Stimulated activated CD8-positive, alpha-beta memory T cell treated with anti-CD3 and anti-CD28 coated beads, Interleukin-12 subunit alpha, Interleukin-12 subunit beta, amount 100 ng/mL, for 1 hour (primary cell): ENCODE measurements around the gene DMAC1.

ENCODE experiments used
- DNase-seq: peaks from one replicate; pipeline ENCODE4 v3.0.0-alpha.2; 2020; ENCODE audit warnings: low read depth

The DMAC1 gene

DNA sequence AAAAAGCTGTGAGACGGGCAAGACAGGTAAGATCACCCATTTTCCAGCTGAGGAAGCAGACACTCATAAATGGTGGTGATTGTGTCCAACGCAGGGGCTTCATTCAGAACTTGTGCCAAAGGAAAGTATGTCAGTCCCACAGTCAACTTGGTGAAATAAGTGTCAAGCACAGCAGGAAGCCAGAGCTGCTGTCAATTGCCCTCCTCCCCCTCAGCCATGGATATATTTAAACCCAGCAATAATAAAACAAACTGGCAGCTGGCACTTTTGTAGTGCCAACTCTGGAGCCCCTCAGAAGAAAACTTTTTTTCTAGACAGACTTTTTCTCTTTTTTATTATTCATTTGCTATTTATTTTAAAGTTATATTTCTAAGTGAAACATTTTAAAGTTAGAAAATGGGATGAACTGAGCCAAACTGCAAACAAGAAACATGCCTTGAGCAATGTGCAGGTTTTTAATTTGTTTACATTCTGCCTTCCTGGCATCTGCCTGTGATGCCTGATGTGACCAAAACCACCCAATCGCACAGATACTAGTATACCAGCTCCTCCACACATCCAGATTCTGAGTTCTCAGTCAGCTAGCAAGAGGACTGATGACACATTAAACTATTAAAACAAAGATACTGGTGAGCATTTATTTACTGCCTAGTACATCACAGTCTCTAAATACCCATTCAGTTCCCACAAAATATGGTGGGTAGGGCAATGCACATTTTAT, 17.0 kb downstream of the DMAC1 start:
- no peak for DNase-seq

DNA sequence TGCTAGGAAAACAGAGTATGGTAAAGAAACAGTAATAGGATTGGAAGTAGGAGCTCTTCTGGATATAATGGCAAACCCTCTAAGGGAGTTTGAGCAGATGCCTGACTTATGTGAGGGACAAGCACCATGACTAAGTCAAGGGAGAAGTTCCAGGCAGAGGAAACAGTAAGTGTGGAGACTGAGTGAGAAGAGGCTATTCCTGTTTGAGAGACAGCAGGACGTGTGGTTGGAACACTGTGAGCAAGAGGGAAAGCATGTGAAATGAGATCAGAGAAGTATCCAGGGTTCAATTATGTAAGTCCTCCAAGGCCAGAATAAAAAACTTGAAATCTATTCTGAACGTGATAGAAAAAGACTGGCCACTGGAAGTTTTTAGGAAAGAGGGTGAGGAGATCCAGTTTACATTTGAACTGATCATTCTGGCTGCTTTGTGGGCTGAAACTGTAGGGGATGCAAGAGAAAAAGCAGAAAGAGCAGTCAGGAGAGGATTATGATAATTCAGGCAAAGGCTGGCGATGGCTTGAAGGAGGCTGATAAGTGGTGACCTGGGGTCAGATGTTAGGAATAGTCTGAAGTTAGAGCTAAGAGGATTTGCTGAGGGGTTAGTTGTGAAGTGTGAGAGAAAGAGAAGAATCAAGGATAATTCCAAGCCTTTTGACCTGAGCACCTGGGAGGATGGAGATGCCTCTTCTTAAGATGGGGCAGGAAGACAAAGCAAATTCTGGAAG, 19.2 kb downstream of the DMAC1 start:
- no peak for DNase-seq

DNA sequence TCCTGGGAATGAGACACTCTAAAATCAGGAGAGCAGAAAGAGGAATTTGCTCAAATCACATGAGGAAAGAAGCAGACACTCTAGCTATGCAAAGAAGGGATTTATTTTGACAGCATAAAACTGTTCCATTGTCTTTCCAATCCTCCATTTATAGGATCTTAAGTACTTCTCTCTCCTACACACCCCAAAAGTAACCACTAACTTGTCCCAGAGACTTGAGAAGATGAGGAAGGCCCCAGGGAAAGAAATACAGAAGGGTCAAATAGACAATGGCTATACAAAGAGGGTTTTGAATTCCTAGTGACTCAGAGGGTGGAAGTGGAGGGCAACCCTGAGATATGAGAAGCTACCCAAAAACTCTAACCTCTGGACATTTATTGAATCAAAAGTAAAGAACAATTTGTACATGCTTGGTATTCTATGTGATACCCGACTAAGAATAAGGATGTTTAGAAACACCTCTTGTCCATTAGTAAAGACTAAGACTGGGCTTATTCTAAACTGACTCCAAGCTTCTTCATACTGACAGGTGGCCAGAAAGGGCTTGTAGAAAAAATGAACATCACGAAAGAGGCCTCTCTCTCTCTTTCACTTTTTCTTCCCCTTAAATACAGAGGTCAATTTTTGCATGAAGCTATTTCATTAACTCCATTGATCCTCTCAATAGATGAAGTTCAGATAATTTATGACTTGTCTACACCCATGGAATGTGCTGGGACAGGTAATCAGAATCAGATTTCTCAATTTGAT, 20.6 kb downstream of the DMAC1 start:
- no peak for DNase-seq

DNA sequence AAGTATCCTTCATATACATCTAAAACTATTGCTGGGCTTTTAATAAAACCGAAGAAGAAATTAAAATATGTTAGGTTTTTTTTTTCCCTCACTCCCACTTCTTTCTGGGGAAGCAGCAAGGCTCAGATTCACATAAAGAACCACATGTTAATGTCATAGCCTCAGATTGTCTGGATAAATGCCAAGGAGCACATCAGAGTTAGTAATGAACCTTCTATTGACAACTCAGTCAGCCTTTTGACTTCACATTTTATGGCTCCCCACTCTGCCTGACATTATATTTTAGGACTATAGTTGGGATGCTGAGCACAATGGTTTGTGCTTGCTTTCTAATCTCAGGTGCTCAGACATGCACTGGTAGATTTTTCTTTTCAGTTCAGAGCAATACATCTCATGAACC, 21.8 kb downstream of the DMAC1 start:
- no peak for DNase-seq

DNA sequence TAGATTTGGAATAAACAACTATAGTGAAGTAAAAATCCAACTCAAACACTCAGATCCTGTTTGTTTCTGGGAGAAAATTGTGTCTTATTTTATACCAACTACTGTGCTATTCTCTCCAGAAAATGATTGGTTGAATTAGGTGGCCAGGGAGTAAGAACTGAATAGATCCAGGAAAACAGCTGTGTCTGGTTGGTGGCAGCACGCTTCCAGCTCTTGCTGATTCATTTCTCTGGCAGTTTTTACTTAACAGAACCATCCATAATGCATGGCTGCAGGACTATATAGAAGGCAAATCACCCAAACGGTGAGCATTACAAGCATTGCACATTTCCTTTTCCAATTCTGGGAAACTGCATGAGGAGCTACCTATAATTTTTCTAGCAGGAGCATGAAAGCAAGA, 29.5 kb downstream of the DMAC1 start:
- no peak for DNase-seq

DNA sequence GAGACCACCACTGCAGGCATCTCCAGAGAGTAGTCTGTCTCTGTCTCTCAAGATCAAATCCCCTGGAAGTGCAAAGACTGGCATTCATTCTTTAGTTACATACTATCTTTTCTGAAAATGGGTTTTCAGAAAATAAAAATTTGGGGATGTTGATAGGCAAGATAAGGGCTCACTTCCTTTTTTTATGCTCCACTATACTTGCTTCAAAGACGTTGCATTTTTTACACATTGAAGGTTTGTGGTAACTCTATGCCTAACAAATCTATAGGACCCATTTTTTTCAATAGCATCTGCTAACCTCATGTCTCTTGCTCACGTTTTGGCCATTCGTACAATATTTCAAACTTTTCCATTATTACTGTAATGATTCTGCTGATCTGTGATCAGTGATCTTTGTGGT, 37.0 kb downstream of the DMAC1 start:
- DNase-seq: no peak

DNA sequence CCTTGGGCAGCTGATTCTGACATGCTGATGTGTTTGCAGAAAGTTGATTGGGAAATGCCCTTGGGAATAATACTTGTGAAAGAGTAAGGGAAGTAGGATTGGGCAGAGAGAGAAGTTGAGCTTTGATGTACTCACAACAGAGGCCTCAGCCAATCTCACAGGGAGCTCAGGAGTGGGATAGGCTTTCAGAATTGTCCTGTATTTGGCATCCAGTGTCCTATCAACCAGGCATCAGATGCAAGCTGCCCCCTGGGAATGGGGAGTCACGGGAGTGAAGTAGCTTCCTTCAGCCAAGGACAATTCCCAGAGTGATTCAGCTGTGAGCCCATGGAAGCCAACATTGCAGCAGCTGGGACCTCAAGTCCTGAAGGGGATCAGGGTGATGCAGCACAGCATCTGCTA, 39.6 kb downstream of the DMAC1 start:
- DNase-seq: no peak

DNA sequence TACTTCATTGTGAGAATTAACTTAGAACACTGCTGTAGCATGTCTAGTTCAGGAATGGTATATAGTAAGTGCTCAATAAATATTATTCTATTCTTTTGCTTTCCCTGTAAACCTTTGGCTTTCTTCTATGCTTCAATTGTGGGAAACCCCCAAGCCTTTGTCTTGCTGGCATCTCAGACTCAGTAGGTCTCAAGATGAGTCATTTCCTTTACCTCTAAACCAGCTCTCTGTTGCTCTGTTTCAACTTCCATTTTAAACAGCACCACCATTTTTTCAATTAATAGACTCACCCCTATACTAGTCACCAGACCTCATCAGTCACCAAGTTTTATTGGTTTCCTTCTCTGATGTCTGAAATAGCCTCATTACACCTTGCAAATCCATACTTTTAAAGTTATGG, 43.5 kb downstream of the DMAC1 start:
- DNase-seq: no peak

DNA sequence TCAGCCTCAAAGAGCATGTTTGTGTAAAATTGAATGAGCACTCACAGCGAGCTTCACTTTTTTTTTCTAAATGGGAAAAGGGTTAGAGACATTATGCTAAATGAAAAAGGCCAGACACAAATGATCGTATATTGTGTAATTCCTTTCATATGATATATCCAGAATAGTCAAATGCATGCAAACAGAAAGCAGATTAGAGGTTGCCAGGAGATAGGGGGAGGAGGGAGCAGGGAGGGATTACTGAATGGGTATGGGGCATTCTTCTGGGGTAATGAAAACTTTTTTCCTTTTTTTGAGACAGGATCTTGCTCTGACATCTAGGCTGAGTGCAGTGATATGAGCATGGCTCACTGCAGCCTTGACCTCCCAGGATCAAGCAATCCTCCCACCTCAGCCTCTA, 47.1 kb downstream of the DMAC1 start:
- DNase-seq: no peak
